Glomerular visceral epithelial cell (primary cell): ENCODE results near the gene SLC22A23.
A peak's percentile ranks its signal among the peaks of the same experiment; 100 is the strongest.
"Not testable (repeated sequence)": the region's sequence is repeated elsewhere in the genome, so short reads cannot be mapped to it uniquely, and the experiment has no call there.

ENCODE experiments used
- DNase-seq: peaks from one replicate; pipeline ENCODE4 v3.0.0-alpha.2; 2016; ENCODE audit errors: extremely low spot score

SLC22A23 gene

DNA sequence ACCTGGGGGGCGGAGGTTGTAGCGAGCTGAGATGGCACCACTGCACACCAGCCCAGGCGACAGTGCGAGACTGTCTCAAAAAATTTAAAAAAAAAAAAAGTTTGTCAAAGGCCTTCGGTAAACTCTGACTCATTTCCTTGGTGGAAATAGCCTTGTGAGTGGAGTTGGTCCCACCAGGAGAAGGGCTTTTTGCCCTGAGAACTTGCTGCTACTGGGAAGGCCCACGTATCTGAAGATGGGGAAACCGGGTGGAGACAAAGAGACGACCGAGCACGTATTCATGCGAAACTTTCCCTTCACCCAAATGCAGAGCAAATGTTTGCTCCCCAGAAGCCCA, 51.7 kb downstream of the SLC22A23 start:
- no peak for DNase-seq

DNA sequence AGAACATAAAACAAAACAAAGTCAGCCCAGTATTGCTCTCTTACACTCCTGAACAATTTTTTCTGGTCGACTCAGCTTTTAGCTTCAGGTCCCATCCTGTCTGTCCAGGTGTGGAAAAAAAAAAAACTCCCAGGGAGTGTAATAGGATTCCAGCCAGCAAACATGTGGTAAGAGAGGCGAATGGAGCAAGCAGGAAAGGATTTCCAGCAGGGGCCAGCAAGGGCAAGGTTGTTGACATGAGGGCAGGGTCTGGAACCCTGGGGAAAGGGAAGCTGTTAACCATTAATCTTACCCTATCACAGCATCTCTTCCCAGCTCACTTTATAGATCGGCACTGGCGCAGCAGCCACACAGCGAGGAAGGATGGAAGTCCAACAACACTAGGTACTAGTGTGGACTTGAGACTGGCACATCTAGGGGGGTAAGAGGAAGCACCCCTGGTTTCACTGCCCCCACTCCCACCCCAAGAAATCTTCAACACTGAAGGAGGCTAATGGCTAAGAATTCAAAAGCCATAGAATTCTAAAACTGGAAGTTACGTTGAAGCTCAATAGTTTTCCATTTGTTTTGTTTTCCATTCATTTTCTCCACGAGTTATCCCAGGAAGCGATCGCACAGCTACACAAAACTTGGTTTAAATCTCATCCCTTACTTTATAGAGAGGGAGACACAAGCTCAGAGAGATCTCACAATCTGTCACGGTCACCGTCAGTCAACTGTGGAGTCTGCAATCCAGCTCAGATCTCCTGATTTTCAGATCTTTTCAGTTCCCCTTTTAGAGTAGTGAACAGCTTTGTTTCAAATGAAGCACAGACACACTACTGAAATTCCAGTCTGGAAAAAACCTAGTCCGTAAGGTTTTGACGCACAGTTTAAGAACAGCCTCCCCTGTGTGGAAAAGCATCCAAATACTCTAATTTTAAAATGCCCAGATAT, 53.3 kb downstream of the SLC22A23 start:
- peak; percentile 56 for DNase-seq

DNA sequence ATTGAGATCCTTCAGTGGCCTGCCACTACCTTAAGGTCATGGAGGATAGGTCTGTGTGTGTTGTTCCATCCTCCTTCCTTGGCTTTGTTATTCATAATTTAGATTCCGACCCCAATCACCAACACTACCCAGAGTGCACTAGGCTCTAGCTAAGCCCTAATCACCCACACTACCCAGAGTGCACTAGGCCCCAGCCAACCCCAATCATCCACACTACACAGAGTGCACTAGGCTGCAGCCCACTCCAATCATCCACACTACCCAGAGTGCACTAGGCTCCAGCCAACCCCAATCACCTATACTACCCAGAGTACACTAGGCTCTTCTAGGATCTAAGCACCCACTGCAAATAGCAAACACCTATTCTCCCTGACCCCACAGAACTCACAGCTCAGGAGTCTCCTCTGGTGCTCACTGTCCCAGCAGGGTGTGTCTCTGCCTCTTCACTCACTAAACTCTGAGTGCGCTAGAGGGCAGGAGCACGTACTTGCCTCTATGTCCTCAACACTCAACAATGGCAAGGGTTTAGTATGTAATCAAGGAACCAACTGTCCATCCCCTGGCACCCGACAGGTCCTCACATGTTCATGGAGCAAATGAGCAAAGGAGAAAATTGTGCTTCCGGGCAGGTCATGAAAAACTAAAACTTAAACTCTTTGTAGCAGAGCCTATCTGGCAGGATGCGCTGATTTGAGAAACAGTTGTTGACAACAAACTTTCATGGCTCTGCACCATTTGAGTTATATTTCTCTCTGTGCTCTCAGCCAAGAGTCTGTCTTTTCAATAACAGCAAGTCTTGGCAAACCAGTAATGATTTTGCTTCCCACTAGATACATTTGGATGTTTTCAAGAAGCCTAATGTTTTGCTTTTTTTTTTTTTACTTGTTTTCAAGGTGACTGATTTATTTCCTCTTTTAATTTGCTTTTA, 54.3 kb downstream of the SLC22A23 start:
- DNase-seq = no peak

DNA sequence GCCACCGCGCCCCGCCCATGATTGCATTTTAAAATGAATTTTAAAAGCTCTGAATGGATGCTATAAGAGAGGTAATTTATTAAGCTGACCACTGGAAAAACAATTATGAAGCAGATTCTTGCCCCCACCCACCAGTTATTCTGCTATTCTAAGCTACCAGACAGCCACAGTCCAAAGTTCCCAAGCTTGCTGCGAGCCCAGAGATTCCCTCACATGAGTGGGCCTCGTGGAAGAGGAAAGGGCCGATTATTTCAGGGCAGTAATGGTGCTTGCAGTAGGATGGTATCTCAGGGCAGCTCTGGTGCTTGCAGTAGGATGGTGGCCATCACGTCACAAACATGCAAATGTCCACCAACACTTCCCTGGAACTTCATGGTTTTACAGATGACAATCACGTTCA, 56.7 kb downstream of the SLC22A23 start:
- DNase-seq = no peak

DNA sequence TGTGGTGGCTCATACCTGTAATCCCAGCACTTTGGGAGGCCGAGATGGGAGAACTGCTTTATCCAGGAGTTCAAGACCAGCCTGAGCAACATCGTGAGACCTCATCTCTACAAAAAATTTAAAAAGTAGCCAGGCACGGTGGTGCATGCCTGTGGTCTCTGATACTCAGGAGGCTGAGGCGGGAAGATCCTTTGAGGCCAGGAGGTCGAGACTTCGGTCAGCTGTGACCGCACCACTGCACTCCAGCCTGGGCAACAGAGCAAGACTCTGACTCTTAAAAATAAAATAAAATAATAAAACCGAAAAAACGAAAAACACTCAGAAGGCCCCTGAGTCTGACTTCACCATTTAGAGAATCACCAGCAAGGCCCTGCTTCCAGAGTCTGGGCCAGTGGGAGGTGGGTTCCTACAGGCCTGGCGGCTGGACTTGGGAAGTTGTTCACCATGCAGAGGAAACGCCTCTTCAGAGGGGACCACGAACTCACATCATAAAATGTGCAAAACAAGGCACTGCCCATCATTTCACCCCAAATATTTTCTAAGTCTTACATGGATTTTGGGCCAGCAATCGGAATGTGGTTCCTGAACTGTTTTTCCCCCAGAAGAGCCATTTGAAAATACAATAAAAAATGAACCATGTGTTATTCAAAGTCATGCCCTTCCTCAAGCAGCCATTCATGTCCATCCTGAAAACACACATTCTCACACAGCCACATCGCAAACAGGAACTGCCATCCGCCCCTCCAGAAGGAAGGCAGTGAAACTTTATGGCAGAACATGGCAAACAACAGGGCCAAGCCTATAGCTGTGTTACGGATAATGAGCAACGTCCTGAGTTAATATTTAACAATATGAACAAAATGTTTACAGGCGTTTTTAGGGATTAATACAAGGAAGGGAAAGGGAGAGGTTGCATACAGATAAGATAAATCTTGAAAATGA, 57.8 kb downstream of the SLC22A23 start:
- DNase-seq = no peak

DNA sequence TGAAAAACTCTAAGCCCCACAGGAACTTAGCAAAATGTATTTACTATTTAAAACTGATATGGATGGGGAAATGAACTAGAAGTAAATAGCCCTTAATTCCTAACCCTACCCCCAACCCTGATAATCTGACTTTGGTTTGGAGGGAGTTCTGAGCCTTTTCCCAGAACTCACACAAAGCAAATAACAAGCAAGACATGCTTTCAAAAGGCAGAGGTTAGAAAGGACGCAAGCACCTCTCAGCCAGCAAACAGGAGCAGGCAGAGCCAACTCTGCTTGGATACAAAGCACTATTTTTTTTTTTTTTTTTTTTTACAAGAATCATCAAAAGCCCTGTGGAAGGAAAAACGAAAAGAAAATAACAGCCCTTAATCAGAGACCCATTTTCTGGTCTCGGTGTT, 58.7 kb downstream of the SLC22A23 start:
- no peak for DNase-seq

DNA sequence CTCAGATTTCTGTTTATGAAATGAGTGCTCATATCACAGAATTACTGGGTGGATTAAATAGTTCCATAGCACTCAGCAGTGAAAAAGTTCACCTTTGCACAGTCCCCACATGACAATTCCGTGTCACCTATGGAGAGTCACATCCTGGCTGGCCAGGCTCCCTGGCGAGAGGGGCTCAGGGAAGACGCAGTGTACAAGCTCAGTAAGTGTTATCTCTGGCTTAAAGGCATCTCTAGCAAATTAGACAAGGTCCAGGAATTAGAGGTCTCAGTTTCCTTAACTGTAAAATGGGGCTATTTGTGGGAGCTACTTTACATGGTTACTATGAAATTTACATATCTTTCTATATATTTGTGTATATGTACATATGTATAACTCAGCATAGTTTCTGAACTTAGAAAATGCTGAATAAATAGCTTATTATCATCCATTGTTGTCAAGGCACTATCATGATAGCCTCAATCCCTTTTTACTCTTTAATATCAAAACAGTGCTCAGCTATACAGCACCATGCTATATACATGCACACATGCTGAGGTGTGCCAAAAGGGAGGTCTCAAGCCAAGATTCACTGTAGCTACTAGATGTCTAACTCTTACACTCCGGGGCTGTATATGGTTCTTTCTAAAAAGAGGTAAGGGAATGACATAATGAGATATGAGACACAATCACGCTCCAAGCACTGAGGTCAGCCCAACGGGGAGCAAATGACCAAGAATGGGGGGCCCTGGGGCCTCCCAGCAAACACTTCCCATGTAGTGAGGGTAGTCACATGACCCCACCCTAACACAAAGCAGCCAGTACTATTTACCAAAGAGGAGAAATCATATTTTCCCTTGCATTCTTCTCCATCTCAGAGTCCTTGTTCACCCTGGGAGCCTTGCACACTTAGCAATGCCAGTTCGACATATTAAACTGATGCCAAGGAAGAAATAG, 59.4 kb downstream of the SLC22A23 start:
- no peak for DNase-seq

DNA sequence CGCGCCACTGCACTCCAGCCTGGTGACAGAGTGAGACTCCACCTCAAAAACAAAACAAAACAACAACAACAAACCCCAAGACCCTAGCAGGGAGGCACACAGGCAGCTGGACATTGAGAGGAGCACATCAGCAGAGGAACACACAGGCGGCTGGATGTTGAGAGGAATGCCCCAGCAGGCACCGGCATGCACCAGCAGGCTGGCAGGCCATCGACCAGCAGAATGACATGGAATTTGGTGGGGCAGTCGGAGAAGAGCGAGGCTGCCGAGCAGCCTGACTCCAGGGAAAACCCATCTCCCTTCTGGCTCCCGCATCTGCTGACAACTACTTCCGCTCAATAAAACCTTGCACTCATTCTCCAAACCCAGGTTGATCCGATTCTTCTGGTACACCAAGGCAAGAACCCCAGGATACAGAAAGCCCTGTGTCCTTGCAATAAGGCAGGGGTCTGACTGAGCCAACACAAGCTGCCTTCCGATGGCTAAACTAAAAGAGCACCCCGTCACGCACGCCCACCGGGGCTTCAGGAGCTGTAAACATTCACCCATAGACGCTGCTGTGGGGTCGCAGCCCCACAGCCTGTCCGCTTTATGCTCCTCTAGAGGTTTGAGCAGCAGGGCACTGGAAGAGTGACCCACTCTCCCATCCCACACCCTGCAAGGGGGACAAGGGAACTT, 60.2 kb downstream of the SLC22A23 start:
- DNase-seq = no peak

DNA sequence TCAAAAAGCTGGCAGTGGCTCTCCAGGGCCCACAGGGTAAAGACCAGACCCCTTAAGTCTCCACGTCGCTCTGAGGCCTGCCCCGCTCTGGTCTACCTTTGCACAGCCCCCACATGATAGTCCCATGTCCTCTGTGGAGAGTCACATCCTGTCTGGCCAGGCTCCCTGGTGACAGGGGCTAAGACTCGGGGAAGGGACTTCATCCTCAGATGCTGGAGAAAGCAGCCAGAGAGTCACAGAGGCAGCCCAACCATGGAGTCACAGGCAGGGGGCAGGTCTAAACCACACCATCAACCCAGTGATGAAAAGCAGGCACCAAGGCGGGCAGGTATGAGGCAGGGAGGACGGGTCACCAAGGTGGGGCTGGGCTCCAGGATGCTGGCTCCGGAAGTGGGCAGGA, 62.2 kb downstream of the SLC22A23 start:
- DNase-seq = no peak

DNA sequence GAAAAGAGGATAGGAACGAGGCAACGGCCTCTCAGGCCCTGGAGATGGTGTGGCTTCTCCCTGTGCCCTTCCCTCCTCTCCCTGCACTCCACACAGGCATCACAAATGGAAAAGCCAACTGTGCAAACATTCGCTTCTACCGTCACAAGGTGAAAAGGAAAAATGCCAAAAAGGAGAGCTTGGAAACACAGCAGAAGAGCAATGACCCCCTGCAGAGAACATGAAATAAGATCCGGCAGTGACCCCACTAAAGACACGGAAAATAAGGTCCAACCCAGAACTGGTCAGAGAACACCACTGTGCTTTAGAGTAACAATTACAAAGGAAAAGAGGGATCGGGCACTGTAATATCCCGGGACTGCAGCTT, 63.0 kb downstream of the SLC22A23 start:
- DNase-seq = no peak

DNA sequence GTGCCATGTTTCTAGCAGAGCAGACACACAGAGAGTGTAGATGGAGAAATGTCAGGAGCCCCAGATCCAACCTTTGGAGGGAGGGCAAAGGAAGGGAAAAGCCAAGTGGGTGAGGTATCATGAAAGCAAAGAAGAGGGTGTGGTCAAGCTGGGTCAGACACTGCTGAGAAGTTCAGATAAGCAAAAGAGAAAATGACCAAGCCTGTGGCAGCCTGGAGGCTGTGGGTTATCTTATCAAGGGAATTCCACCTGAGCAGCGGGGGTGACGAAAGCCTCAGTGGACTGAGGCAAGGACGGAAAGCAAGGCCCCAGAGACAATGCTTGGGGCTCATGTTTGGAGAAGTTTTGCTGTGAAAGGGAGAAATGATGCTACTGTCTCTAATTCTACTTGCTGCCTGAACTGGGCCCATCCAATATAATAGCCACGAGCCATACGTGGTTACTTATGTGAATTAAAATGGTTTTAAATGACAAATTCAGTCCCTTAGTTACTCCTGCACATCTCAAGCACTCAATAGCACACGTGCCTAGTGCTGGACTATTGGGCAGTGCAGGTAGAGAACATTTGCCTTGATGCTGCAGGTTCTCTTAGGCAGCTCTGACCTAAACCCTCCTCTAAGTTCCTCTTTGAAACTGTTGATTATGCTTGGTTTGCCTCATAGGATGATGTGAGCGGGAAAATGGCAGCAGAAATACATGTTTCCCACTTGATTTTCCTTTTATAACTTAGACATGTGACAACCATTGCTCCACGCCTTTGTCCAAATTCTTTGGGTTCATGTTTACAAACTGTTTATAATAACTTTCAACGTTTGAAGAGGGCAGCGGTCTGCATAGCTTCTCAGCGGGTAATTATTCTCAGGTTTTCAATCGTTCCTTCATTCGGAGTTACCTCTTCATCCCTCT, 63.7 kb downstream of the SLC22A23 start:
- DNase-seq = no peak

DNA sequence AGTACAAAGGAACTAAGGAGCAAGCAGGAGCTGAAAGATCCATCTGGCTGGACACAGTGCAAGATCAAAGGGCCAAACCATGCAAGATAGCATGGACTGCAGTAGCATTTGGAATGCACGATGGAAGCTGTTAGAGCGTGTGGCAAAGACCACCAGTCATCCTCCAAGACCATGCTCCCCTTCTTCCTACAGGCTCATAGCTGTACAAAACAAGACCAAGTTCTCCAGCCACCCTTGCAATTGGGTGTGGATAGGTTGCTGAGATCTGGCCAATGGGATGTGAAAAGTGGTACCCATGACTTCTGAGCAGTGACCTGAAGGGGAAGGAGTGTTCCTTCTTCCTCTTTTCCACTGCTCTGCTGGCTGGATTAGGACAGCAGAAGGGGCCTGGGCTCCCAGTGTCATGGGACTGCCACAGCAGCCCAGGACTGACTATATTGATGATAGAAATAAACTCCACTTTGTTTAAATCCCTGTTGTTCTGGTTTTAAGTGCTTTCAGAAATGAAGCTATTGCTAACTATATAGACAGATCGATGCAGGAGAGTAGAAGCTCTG, 64.9 kb downstream of the SLC22A23 start:
- no peak for DNase-seq

DNA sequence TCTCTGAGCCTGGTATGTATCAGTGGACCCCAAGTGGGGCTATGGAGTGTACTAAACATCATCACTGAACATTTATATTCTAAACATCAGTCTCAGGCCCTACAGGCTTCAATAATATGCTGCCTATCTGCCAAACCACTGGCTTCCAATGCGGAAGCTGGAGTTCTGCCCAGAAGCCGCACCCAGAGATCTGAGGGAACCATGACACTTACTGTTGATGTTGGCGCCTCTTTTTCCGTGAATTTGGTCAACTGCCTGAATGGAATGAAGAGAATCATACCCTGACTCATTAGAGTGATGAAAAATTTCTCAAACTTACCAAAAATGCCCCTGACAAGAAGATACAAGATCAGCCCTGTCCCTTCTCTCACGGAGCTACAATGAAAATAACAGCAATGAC, 66.2 kb downstream of the SLC22A23 start:
- DNase-seq = peak; percentile 38

DNA sequence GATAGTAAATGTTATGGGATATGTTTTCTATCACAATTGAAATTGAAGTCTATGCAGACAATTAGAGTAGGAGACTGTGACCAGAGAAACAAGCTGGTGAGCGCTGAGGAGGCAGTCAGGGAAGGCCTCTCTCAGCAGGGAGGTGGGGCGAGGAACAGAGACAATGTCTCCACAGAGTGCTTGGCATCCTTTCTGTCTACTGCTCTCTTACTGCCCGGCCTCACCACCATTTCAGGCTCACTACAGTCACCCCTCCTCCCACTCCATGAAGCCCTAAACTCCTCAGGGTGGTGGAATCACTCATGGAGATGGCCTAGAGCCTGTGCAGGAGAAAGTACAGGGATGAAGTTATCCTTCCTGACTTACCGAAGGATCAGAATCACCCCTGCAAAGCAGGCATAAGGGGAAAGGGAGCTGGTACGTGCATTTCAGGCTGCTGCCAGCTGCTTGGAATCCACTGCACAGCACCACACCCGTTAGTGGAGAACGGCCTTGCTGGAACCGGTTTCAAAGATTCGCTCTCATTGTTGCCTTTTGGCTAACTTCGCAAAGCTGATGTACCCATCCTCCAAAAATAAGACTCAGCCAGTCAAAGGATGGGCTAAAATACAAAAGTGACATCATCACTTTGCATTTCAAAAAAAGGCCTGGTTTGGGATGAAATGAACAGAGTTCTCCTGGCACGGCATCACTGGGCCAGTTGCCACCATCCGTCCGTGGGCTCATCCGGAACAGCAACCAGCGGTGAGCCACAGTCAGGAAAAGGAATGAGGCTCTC, 67.3 kb downstream of the SLC22A23 start:
- DNase-seq = no peak

DNA sequence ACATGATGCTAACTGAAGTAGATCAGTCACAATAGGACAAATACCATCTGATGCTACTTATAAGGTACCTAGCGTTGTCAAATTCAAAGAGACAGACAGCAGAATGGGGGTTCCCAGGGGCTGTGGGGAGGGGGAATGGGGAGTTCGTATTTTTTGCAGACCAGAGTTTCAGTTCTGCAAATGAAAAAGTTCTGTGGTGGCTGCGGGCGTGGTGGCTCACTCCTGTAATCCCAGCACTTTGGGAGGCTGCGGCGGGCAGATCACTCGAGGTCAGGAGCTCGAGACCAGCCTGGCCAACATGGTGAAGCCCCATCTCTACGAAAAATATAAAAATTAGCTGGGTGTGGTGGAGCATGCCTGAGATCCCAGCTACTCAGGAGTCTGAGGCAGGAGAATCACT, 68.1 kb downstream of the SLC22A23 start:
- no peak for DNase-seq

DNA sequence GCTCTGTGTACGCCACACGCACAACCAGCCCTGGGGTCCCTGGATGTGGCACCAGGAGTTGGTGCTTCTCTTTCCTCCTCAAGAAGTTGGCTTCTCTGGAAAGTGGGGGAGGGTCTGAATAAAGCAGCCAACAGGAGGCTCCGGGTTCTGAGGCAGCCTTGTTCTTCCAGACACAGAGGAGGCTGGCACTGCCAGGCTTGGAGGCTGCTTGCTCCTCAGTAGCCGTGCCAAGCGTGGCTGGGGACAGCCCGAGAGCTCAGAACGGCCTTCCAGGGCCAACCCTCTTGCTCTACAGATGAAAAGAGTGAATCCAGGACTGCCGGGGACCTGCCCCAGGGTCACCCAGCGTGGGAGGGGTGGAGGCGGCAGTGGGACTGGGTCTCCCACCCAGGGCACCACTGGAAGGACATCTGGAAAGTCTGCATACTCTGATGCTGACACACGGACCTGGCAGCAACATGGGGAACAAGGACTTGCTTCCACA, 70.4 kb downstream of the SLC22A23 start:
- no peak for DNase-seq

DNA sequence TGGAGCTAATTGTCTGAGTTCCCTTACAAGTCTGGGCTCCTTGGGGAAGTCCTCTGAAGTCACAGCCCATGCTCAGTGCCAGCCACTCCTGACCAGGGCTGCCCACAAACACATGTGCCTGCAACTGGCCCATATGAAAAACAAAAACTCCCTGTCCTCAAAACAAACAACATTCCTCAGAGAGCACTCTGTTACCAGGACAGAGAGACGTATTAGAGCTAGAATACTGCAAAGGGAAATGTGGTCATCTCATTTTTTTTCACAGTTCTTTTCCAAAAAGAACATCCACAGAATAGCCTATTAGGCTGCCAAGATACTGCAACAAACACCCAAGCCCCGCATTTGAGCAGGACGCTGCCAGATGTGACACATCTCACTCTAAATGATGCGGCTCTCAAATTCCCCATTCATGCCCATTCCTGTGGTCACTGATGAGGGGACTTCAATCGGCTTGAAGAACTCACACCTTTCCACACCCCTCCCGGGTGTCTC, 71.1 kb downstream of the SLC22A23 start:
- no peak for DNase-seq

DNA sequence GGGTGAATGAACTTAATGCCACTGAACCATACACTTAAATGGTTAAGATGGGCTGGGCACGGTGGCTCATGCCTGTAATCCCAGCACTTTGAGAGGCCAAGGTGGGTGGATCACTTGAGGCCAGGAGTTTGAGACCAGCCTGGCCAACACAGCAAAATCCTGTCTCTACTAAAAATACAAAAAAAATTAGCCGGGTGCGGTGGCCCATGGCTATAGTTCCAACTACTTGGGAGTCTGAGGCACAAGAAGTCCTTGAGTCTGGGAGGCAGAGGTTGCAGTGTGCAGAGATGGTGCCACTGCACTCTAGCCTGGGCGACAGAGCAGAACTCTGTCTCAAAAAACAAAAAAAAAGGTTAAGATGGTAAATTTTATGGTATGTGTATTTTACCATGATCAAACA, 71.7 kb downstream of the SLC22A23 start:
- DNase-seq = not testable (repeated sequence)
